GM19395 (cell line): Measurements from ENCODE around the gene TSR3.

ENCODE experiments used
- ATAC-seq: cut with Tn5 transposase; IDR thresholded peaks from one replicate; pipeline ENCODE4 v1.9.1; 2021; ENCODE audit warnings: mild to moderate bottlenecking, moderate library complexity; ENCODE audit not compliant: unreplicated experiment

Gene TSR3

DNA sequence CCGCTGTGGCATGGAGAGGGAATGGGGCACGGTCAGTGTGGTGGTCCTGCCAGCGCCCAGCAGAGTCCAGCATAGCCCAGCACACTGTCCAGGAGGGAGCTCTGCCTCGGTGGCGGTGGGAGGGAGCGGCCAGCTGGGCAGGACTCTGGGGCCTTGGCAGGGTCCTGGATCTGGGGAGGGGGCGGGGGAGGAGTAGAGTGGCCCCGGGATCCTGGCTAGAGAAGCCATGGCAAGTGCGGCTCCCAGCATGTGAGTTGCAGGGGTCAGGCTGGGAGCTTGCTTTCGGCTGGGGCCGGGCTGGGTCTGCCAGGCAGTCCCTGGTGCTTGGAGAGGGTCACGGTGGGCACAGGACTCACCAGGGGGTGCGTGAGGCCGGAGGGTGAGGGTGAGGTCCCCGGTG, 3.9 kb upstream of the TSR3 start:
- no peak for ATAC-seq

DNA sequence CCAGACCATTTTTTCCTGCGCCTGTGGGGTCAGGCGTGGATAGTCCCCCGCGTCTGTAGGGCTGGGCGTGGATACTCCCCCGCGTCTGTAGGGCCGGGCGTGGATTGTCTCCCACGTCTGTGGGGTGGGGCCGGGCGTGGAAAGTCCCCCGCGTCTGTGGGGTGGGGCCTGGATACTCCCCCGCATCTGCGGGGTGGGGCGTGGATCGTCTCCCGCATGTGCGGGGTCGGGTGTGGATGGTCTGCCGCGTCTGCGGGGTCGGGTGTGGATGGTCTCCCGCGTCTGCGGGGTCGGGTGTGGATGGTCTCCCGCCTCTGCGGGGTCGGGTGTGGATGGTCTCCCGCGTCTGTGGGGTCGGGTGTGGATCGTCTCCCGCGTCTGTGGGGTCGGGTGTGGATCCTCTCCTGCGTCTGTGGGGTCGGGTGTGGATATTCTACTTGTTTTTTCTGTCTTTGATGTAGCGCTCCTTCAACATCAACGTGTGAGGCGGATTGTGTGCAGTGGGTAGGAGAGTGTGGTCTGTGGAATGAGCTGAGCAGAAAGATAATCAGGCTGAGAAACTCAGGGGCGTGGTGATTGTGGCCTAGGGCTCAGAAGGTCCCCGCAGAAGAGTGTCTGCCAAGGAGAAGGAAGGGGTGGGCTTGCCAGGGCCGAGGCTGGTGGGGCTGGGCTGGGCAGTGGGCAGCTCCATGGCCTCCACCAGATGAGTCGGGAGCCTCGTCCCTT, 3.3 kb upstream of the TSR3 start:
- ATAC-seq = no peak

GRCh38 chr16:1351215-1351581, 480 bp downstream of the TSR3 start:
- ATAC-seq = peak; percentile 11

DNA sequence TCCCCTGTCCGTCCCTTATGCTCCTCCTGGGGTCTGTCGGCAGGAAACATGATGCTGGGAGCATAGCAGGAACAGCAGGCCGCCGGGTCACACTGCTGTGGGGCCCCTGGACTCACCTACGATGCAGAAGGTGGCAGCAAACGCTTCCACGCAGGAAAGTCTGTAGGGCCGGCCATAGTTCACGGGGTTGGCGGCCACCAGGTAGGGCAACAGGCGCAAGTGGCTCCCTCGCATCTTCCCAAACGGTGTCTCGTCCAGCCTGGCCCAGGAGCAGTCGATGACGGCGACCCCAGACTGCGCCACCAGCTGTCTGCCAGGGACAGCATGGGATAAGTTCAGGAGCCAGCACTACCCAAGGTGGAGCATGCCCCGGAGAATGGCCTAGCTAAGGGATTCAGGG, 987 bp downstream of the TSR3 start:
- no peak for ATAC-seq

GRCh38 chr16:1349951-1350350, 1.7 kb downstream of the TSR3 start:
- no peak for ATAC-seq

DNA sequence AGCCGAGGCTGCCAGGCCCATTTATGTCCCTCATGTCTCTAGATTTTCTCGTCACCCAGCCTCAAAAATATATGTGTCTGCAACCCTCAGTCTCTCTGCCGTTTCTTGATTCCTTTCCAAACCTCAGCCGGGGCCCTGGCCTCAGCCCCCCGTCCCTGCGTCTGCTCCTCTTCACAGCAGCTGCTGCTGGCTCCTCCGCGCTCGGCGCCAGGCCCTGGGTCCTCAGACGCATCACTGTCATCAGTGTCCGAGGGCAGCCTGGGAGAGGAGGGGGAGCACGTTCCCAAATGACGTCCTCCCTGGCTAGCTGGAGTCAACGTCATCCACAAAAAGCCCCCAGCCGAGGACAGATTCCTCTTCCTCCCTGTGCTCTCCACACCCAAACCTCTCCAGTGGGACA, 2.3 kb downstream of the TSR3 start:
- ATAC-seq = no peak

DNA sequence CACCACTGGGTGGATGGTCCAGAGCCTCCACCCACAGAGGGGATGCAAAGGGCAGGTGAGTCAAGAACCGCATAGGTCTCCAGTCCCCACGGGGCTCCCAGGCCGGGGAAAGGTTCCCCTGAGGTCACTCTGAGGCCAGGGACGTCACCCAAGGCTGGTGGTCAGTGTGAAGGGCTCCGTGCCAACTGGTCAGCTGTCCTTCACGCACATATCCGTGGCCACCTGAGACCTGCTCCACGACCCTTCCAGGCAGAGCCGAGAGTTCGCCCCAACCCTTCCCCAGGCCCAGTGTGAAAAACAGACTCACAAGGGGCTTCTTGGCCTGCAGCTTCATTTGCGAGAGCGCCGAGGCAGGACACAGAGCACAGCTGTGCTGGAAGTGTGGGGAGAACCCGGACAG, 2.8 kb downstream of the TSR3 start:
- no peak for ATAC-seq

- ATAC-seq = no peak
Observed at GRCh38 chr16:1348441-1348840, 3.2 kb downstream of the TSR3 start.

GRCh38 chr16:1347962-1348361, 3.7 kb downstream of the TSR3 start:
- ATAC-seq = no peak

- ATAC-seq = no peak
Observed at GRCh38 chr16:1347286-1347855, 4.3 kb downstream of the TSR3 start.

DNA sequence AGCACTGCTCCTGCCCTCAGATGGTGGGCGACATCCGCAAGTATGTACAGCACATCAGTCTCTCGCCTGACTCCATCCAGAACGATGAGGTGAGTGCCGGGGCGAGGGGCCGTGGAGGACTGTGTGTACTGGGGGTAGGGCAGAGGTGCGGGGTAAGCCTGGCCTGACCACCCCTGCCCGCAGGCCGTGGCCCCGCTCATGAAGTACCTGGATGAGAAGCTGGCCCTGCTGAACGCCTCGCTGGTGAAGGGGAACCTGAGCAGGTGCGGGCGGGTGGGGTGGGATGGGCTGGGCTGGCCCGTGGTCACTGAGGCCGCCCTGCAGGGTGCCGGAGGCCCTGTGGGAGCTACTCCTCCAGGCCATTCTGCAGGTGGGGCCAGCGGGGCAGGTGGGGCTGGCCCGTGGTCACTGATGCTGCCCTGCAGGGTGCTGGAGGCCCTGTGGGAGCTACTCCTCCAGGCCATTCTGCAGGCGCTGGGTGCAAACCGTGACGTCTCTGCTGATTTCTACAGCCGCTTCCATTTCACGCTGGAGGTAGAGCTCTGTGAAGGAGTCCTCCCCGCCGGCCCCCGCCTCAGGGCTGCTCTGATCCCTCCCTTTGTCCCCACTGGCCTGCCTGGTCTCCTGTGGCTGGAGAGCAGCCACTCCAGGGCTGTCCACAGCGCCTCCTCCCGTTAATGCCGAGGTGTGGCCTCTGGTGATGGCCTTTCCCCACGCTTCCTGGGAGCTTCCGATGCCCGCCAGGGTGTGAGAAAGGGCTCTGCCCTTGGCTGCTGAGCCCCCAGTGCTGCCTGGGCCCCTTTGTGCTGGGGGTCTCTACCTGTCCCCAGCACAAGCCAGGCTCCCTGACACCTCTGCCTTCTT, 5.0 kb downstream of the TSR3 start:
- ATAC-seq = no peak

GRCh38 chr16:1345651-1346421, 5.8 kb downstream of the TSR3 start:
- no peak for ATAC-seq

- ATAC-seq = no peak
Observed at GRCh38 chr16:1345087-1345486, 6.6 kb downstream of the TSR3 start.

GRCh38 chr16:1344499-1344898, 7.2 kb downstream of the TSR3 start:
- no peak for ATAC-seq

GRCh38 chr16:1343428-1344242, 8.0 kb downstream of the TSR3 start:
- ATAC-seq = no peak

GRCh38 chr16:1342526-1343427, 8.9 kb downstream of the TSR3 start:
- peak; percentile 86 for ATAC-seq

GRCh38 chr16:1341495-1342420, 9.9 kb downstream of the TSR3 start:
- no peak for ATAC-seq

DNA sequence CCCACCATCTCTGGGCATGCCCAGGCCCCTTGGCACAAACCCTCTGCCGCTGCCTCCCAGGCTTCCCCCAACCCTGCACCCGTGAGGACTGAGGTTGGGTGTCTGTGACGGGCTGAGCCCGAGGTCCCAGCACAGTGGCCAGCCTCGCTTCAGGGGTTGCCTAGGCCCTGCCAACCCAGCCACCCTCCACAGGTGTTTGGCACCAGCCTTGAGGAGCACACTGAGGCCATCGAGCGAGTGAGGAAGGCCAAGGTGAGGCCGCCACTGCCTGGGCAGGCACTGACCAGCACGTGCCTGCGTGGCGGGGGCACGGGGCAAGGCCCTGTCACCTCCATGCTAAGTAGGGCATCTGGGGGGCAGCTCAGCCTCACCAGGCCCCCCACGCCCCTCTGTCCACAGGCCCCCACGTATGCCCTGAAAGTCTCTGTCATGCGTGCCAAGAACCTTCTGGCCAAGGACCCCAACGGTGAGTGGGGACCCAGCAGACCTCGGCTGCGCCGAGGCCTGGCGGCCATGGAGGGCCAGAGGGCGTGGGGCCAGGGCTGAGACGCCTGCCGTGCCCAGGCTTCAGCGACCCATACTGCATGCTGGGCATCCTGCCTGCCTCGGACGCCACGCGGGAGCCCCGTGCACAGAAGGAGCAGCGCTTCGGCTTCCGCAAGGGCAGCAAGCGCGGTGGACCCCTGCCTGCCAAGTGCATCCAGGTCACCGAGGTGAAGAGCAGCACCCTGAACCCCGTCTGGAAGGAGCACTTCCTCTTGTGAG, 10.8 kb downstream of the TSR3 start:
- ATAC-seq = no peak
